Panc1 (cell line): ENCODE data around the gene ALDH1L2. TPM values are rescaled to one million over a fixed set of nuclear protein-coding genes. Genes with fewer than 3 reads are reported as not detected.

Source experiments
- ATAC-seq: fragments of 200-7000 bp; cut with Tn5 transposase; 2 replicates; pipeline ENCODE4 v1.9.1; 2020; ENCODE audit warnings: mild to moderate bottlenecking, moderate library complexity
- Bru-seq: library from RNA; stranded (reverse); fragments of 400-500 nt; gene quantifications from one replicate; lab custom pipeline; 2021; lab: Mats Ljungman, UMichigan
- BruChase-seq, 2 experiments: library from RNA; stranded (reverse); fragments of 400-500 nt; gene quantifications; one replicate each; lab custom pipeline; 2021; lab: Mats Ljungman, UMichigan
- BruUV-seq: library from RNA; stranded (reverse); fragments of 400-500 nt; replicated peaks from 2 replicates; lab custom pipeline; 2021; lab: Mats Ljungman, UMichigan
- CTCF ChIA-PET: fragments of 300-600 bp; sonication (Branson Sonifier 250); formaldehyde crosslinking; loops from one replicate; lab custom pipeline; 2022; ENCODE audit warnings: antibody characterized with exemption; lab: Charles Lee
- POLR2A ChIA-PET: fragments of 300-600 bp; sonication (Branson Sonifier 250); formaldehyde crosslinking; loops from one replicate; lab custom pipeline; 2022; ENCODE audit warnings: antibody characterized with exemption; lab: Charles Lee
- DNase-seq: peaks from one replicate; pipeline ENCODE4 v3.0.0-alpha.2; 2010; ENCODE audit warnings: low read depth, low spot score
- H3K27ac ChIP-seq: 2 replicates; pipeline ENCODE4 v1.5.1; 2011; ENCODE audit warnings: mild to moderate bottlenecking, low read length, inconsistent platforms
- H3K27me3 ChIP-seq: fragments of 200-500 bp; sonication (Bioruptor generic); 2 replicates; pipeline ENCODE4 v1.6.0; 2014; ENCODE audit warnings: low read length, inconsistent platforms; ENCODE audit not compliant: control insufficient read depth, insufficient read depth
- H3K36me3 ChIP-seq: fragments of 200-500 bp; sonication (Bioruptor generic); 2 replicates; pipeline ENCODE4 v1.5.1; 2014; ENCODE audit warnings: inconsistent platforms, mild to moderate bottlenecking, low read length, moderate library complexity; ENCODE audit not compliant: control insufficient read depth, insufficient read depth
- H3K4me1 ChIP-seq: 2 replicates; pipeline ENCODE4 v1.5.1; 2011; ENCODE audit warnings: inconsistent platforms, mild to moderate bottlenecking, low read length, moderate library complexity; ENCODE audit not compliant: control insufficient read depth, insufficient read depth
- H3K4me3 ChIP-seq, 2 experiments: 2 replicates each; pipeline ENCODE4 v1.5.1; 2011 to 2012; ENCODE audit warnings: low read depth in 2 of 2, low read length in 2 of 2, mild to moderate bottlenecking in 2 of 2, inconsistent platforms in 1 of 2, moderate library complexity in 1 of 2
- H3K9me3 ChIP-seq: fragments of 200-500 bp; sonication (Bioruptor generic); 2 replicates; pipeline ENCODE4 v1.5.1; 2014; ENCODE audit warnings: low read depth, mild to moderate bottlenecking, inconsistent platforms, low read length, moderate library complexity; ENCODE audit not compliant: control insufficient read depth, insufficient read depth
- POLR2AphosphoS5 ChIP-seq: IDR thresholded peaks from 2 replicates; pipeline ENCODE4 v1.6.1; 2012; ENCODE audit warnings: mild to moderate bottlenecking, low read depth, low read length, moderate library complexity
- SIN3A ChIP-seq: IDR thresholded peaks from 2 replicates; pipeline ENCODE4 v1.6.1; 2012; ENCODE audit warnings: low read depth, mild to moderate bottlenecking, low read length, moderate library complexity, borderline replicate concordance; ENCODE audit not compliant: insufficient read depth
- TCF7L2 ChIP-seq: IDR thresholded peaks from 2 replicates; pipeline ENCODE4 v1.6.1; 2011; ENCODE audit warnings: mild to moderate bottlenecking, low read depth, low read length, inconsistent platforms
- in situ Hi-C: cut with HindIII; loops from 2 replicates; pipeline ENCODE4 v1.10.0; 2016; ENCODE audit warnings: low sequenced_read_pairs, low pct_unique_long_range_greater_than_20kb
- intact Hi-C: fragments of 100-400 bp; cut with micrococcal nuclease; formaldehyde crosslinking; loops from one replicate; pipeline ENCODE4 v1.10.0; 2022; ENCODE audit not compliant: unreplicated experiment
- long read RNA-seq: library from polyadenylated mRNA; unstranded; transcript quantifications from one replicate; pipeline ENCODE4 v2.0.0, GENCODE V29; 2021; ENCODE audit not compliant: unreplicated experiment
- polyA plus RNA-seq: library from polyadenylated mRNA; unstranded; fragments of >200 nt; gene quantifications from one replicate; pipeline ENCODE4 v1.2.1, GENCODE V29; 2012; ENCODE audit warnings: missing spikeins; ENCODE audit not compliant: insufficient read length
- total RNA-seq: library from RNA; stranded (reverse); gene quantifications from one replicate; pipeline ENCODE4 v1.2.1, GENCODE V29; 2021; ENCODE audit not compliant: unreplicated experiment
- TF ChIP-seq, protein P1 (sequence below): fragments of 450-650 bp; IDR thresholded peaks from 2 replicates; pipeline ENCODE4 v1.5.1; 2017; ENCODE audit warnings: mild to moderate bottlenecking
- TF ChIP-seq, protein P2 (sequence below), 2 experiments: IDR thresholded peaks; 2 replicates each; pipeline ENCODE4 v1.6.1; 2011 to 2012; ENCODE audit warnings: low read depth in 2 of 2, control low read depth in 1 of 2, low read length in 1 of 2, mild to moderate bottlenecking in 1 of 2, moderate library complexity in 1 of 2; ENCODE audit not compliant: insufficient read depth in 1 of 2

The ALDH1L2 gene
- total RNA-seq (2.2 TPM), Bru-seq, nascent RNA (percentile 38 among the genes with signal in this experiment), BruChase-seq, experiment 1, labeled RNA remaining after a 2-hour chase (percentile 38 among the genes with signal in this experiment), BruChase-seq, experiment 2, labeled RNA remaining after a 6-hour chase (percentile 43 among the genes with signal in this experiment)
- 2.1 TPM for polyA plus RNA-seq
- long read RNA-seq, result 0 reads

DNA sequence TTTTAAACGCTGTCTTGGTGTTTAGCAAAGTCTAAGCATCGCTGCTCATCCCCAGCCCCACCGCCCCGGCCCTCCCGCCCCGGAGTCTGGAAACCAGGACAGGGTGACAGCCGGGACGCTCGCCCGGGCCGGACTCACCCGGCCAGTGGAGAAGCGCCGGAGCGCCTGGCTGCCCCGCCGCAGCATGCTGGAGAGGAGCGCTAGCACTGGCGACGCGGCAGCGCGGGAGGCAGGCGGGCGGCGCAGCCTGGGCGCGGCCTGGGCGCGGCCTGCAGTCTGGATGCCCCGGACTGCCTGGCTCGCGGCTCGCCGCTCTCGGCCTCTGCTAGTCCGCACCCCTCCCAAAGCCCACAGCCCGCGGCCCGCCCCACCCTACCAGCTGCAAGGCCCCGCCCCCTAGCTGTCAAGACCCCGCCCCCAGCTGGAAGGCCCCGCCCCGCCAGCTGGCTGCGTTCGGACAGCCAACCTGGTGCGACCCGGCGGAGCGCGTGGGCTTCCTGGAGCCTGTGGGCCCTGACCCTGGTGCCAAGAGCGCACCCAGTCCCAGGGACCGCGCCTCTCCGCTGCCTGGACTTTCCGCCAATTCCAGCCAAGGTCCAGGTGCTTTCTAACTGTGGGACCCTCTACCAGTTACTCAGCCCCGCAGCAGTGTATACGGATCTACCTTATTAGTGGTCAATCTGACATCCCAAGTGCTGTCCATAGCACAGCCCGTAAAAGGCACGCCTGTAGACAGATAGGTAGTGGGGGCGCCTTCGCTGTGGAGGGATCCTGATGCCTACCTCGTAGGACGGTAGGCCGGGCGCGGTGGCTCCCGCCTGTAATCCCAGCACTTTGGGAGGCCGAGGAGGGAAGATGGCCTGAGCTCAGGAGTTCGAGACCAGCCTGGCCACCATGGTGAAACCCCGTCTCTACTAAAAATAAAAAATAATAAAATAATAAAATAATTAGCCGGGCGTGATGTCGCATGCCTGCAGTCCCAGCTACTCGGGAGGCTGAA, at the start of gene ALDH1L2:
Gene ALDH1L2 (minus strand): TSS at position 208 of the 1,000 bp plus-strand sequence. CDS start 22 bp downstream, at position 186.
- ChIA-PET CTCF (interaction anchor here (0.6 kb wide), 1 partner anchor 460 kb away, joined by 3 read pairs; no protein-coding TSS in a partner anchor), POLR2A (no interaction called here)
- Histone ChIP-seq H3K4me3 (peak within 1 kb of the TSS; percentile 55 to 76), H3K27ac (peak within 1 kb of the TSS; percentile 35; the same call in 1 of the 2 replicates), H3K27me3 (no peaks in the 10 kb centered on the region), H3K36me3 (no peaks in the 10 kb centered on the region), H3K9me3 (peaks cover 3% of the 10 kb centered on the region; the same call in 1 of the 2 replicates), H3K4me1 (peaks cover 2% of the 10 kb centered on the region; the same call in 1 of the 2 replicates)
- intact Hi-C loops (no loop called here), in situ Hi-C loops (no loop called here)
- no TSS peak for BruUV-seq
- TF ChIP-seq TCF7L2 (no peak), SIN3A (no peak), POLR2AphosphoS5 (no peak)
- TF ChIP-seq, protein P1, sequence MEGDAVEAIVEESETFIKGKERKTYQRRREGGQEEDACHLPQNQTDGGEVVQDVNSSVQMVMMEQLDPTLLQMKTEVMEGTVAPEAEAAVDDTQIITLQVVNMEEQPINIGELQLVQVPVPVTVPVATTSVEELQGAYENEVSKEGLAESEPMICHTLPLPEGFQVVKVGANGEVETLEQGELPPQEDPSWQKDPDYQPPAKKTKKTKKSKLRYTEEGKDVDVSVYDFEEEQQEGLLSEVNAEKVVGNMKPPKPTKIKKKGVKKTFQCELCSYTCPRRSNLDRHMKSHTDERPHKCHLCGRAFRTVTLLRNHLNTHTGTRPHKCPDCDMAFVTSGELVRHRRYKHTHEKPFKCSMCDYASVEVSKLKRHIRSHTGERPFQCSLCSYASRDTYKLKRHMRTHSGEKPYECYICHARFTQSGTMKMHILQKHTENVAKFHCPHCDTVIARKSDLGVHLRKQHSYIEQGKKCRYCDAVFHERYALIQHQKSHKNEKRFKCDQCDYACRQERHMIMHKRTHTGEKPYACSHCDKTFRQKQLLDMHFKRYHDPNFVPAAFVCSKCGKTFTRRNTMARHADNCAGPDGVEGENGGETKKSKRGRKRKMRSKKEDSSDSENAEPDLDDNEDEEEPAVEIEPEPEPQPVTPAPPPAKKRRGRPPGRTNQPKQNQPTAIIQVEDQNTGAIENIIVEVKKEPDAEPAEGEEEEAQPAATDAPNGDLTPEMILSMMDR, result no peak
- TF ChIP-seq, protein P2, sequence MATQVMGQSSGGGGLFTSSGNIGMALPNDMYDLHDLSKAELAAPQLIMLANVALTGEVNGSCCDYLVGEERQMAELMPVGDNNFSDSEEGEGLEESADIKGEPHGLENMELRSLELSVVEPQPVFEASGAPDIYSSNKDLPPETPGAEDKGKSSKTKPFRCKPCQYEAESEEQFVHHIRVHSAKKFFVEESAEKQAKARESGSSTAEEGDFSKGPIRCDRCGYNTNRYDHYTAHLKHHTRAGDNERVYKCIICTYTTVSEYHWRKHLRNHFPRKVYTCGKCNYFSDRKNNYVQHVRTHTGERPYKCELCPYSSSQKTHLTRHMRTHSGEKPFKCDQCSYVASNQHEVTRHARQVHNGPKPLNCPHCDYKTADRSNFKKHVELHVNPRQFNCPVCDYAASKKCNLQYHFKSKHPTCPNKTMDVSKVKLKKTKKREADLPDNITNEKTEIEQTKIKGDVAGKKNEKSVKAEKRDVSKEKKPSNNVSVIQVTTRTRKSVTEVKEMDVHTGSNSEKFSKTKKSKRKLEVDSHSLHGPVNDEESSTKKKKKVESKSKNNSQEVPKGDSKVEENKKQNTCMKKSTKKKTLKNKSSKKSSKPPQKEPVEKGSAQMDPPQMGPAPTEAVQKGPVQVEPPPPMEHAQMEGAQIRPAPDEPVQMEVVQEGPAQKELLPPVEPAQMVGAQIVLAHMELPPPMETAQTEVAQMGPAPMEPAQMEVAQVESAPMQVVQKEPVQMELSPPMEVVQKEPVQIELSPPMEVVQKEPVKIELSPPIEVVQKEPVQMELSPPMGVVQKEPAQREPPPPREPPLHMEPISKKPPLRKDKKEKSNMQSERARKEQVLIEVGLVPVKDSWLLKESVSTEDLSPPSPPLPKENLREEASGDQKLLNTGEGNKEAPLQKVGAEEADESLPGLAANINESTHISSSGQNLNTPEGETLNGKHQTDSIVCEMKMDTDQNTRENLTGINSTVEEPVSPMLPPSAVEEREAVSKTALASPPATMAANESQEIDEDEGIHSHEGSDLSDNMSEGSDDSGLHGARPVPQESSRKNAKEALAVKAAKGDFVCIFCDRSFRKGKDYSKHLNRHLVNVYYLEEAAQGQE (IDR thresholded peaks at IDR 0.05; ENCODE audit: insufficient read depth in 1 of 2, low read depth in 2 of 2, low read length in 1 of 2), result no peak
- DNase-seq (no peak), ATAC-seq (peak; percentile 96)

DNA sequence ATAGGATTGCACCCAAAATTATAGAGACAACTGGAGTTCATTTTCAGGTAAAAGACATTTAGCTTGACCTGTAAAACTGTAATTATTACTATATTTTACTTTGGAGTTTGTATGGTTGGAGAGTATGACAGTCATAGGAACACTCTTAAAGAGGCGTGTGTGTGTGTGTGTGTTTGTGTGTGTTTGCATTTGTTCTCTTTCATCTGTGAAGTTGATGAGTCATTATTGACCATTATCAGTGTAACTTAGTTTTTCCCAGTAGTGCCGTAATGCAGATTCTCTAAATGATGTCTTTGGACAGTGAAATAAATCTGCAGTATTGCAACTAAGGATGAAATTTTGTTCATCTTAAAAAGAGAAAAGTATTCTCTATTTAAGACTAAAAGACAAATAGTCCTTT, 36.3 kb upstream of the ALDH1L2 start:
- ChIA-PET POLR2A (no interaction called here), CTCF (no interaction called here)
- Histone ChIP-seq H3K4me3 (no peak overlapping the region), H3K4me1 (no peaks in the 10 kb centered on the region), H3K27ac (no peak overlapping the region), H3K36me3 (peaks cover 68% of the 10 kb centered on the region), H3K9me3 (no peaks in the 10 kb centered on the region), H3K27me3 (no peaks in the 10 kb centered on the region)
- DNase-seq, result no peak
- in situ Hi-C loops (no loop called here), intact Hi-C loops (no loop called here)
- no TSS peak for BruUV-seq
- no peak for ATAC-seq
- TF ChIP-seq TCF7L2 (no peak), SIN3A (no peak), POLR2AphosphoS5 (no peak)
- TF ChIP-seq, protein P1, result no peak
- TF ChIP-seq, protein P2 (IDR thresholded peaks at IDR 0.05; ENCODE audit: insufficient read depth in 1 of 2, low read depth in 2 of 2, low read length in 1 of 2), result no peak
